HepG2 (cell line): Measurements from ENCODE around the gene TAF6L. TPM values are rescaled to one million over a fixed set of nuclear protein-coding genes. Genes with fewer than 3 reads are reported as not detected.

ENCODE experiments used
- ARID5B ChIP-seq: IDR thresholded peaks from 2 replicates; pipeline ENCODE4 v1.4.0; 2020; ENCODE audit warnings: mild to moderate bottlenecking, missing genetic modification reagents
- CC2D1A ChIP-seq: sonication (generic); formaldehyde crosslinking; IDR thresholded peaks from 2 replicates; pipeline ENCODE4 v1.8.1; 2023; ENCODE audit warnings: mild to moderate bottlenecking, missing genetic modification reagents
- ELK4 ChIP-seq: sonication (generic); formaldehyde crosslinking; IDR thresholded peaks from 2 replicates; pipeline ENCODE4 v1.9.0; 2021; ENCODE audit warnings: missing genetic modification reagents, borderline replicate concordance
- PATZ1 ChIP-seq: sonication (generic); formaldehyde crosslinking; IDR thresholded peaks from 2 replicates; pipeline ENCODE4 v1.4.0; 2020; ENCODE audit warnings: missing genetic modification reagents
- RBAK ChIP-seq: sonication (generic); formaldehyde crosslinking; IDR thresholded peaks from 2 replicates; pipeline ENCODE4 v1.5.1; 2020; ENCODE audit warnings: mild to moderate bottlenecking, missing genetic modification reagents
- RORA ChIP-seq: sonication (generic); formaldehyde crosslinking; IDR thresholded peaks from 2 replicates; pipeline ENCODE4 v1.5.0; 2020; ENCODE audit warnings: mild to moderate bottlenecking, missing genetic modification reagents, moderate library complexity
- RXRB ChIP-seq: IDR thresholded peaks from 2 replicates; pipeline ENCODE4 v1.6.1; 2016; ENCODE audit warnings: borderline replicate concordance, missing genetic modification reagents, missing compliant biosample characterization
- SATB2 ChIP-seq: sonication (generic); formaldehyde crosslinking; IDR thresholded peaks from 2 replicates; pipeline ENCODE4 v1.5.0; 2020; ENCODE audit warnings: missing genetic modification reagents
- SKI ChIP-seq: fragments of 450-650 bp; IDR thresholded peaks from one replicate; pipeline ENCODE4 v1.6.1; 2018; ENCODE audit warnings: mild to moderate bottlenecking; ENCODE audit not compliant: partially characterized antibody
- SPEN ChIP-seq: sonication (generic); formaldehyde crosslinking; IDR thresholded peaks from 2 replicates; pipeline ENCODE4 v1.5.1; 2020; ENCODE audit warnings: low read depth, mild to moderate bottlenecking, missing genetic modification reagents
- STAG1 ChIP-seq: sonication (generic); formaldehyde crosslinking; IDR thresholded peaks from 2 replicates; pipeline ENCODE4 v1.4.0; 2020; ENCODE audit warnings: missing genetic modification reagents
- TEAD2 ChIP-seq: sonication (generic); formaldehyde crosslinking; IDR thresholded peaks from 2 replicates; pipeline ENCODE4 v1.9.0; 2021; ENCODE audit warnings: missing genetic modification reagents
- THAP7 ChIP-seq: sonication (generic); formaldehyde crosslinking; IDR thresholded peaks from 2 replicates; pipeline ENCODE4 v1.8.1; 2023; ENCODE audit warnings: mild to moderate bottlenecking, missing genetic modification reagents
- YY1 ChIP-seq: IDR thresholded peaks from 2 replicates; pipeline ENCODE4 v1.6.1; 2011; ENCODE audit warnings: low read length, low read depth, moderate library complexity, mild to moderate bottlenecking; ENCODE audit not compliant: insufficient read depth, insufficient replicate concordance
- ZNF335 ChIP-seq: sonication (generic); formaldehyde crosslinking; IDR thresholded peaks from 2 replicates; pipeline ENCODE4 v1.4.0; 2020; ENCODE audit warnings: missing genetic modification reagents
- ZNF367 ChIP-seq: sonication (generic); formaldehyde crosslinking; IDR thresholded peaks from 2 replicates; pipeline ENCODE4 v1.4.0; 2020; ENCODE audit warnings: missing genetic modification reagents, borderline replicate concordance
- ZNF83 ChIP-seq: sonication (generic); formaldehyde crosslinking; IDR thresholded peaks from 2 replicates; pipeline ENCODE4 v1.4.0; 2020; ENCODE audit warnings: missing genetic modification reagents, mild to moderate bottlenecking, borderline replicate concordance
- ZUFSP ChIP-seq: sonication (generic); formaldehyde crosslinking; IDR thresholded peaks from 2 replicates; pipeline ENCODE4 v1.9.0; 2021; ENCODE audit warnings: missing genetic modification reagents, mild to moderate bottlenecking, borderline replicate concordance
- polyA plus RNA-seq, 8 experiments: library from polyadenylated mRNA; depleted of rRNA in 3 of 8; stranded (reverse) in 7 of 8; unstranded in 1 of 8; fragments of >200 nt; fragmentation: Illumina TruSeq in 4 of 8; extraction: Trizol in 4 of 8; gene quantifications; 2 replicates each; pipeline versions ENCODE4 v1.2.1 to v1.2.3, GENCODE V29; 2011 to 2016; ENCODE audit warnings: low read depth in 4 of 8, missing spikeins in 1 of 8, mixed read lengths in 1 of 8; ENCODE audit not compliant: insufficient read depth in 1 of 8
- total RNA-seq, 5 experiments: library from RNA; depleted of rRNA; stranded (reverse); fragments of >200 nt; fragmentation: Illumina TruSeq; extraction: Trizol; gene quantifications; 2 replicates each; pipeline ENCODE4 v1.2.3, GENCODE V29; 2016; ENCODE audit warnings: low read depth in 1 of 5

Gene TAF6L
- total and polyA plus RNA-seq, 2 of the 13 experiments (the other 11 are each of a cell fraction or from before 2014, with no cell fraction given), result 12.6 to 19.4 TPM

GRCh38 chr11:62771144-62772021 lies at the start of gene TAF6L (continued):
- no peak for TF ChIP-seq CC2D1A (CRISPR knock-in tag)
- TF ChIP-seq SKI, result peak; percentile 33
- peak; percentile 48; the same call in 1 of the 2 replicates for TF ChIP-seq TEAD2 (CRISPR knock-in tag)
- peak; percentile 100 for TF ChIP-seq PATZ1 (CRISPR knock-in tag)
- peak; percentile 70; the same call in 1 of the 2 replicates for TF ChIP-seq ZNF83 (CRISPR knock-in tag)
- no peak for TF ChIP-seq RORA (CRISPR knock-in tag)
- TF ChIP-seq THAP7 (CRISPR knock-in tag), result no peak
- TF ChIP-seq ZUFSP (CRISPR knock-in tag), result no peak
- TF ChIP-seq ELK4 (CRISPR knock-in tag), result no peak
- no peak for TF ChIP-seq ZNF367
- peak; percentile 69 for TF ChIP-seq SPEN
- no peak for TF ChIP-seq SATB2 (CRISPR knock-in tag)
- no peak for TF ChIP-seq ZNF335 (CRISPR knock-in tag)
- TF ChIP-seq ARID5B (CRISPR knock-in tag), result peak; percentile 59; the same call in 1 of the 2 replicates
- TF ChIP-seq STAG1 (CRISPR knock-in tag), result no peak
- no peak for TF ChIP-seq RBAK (CRISPR knock-in tag)
- peak; percentile 21 for TF ChIP-seq YY1
- peak; percentile 80; the same call in 1 of the 2 replicates for TF ChIP-seq RXRB
